Stimulated activated CD8-positive, alpha-beta memory T cell treated with anti-CD3 and anti-CD28 coated beads, Interleukin-7, amount 100 ng/mL, for 48 hours (primary cell): Measurements from ENCODE around the gene EPB41L4A.
"Not testable (repeated sequence)": the region's sequence is repeated elsewhere in the genome, so short reads cannot be mapped to it uniquely, and the experiment has no call there.

Experiments used
- DNase-seq, 2 donors: peaks; one replicate each; pipeline ENCODE4 v3.0.0-alpha.2; 2020; ENCODE audit warnings: low read depth in 1 of 2; ENCODE audit errors: extremely low read depth in 1 of 2

Gene EPB41L4A

GRCh38 chr5:112217843-112218579 lies 201.1 kb downstream of the EPB41L4A start:
- no peak for DNase-seq

GRCh38 chr5:112216140-112216539 lies 202.9 kb downstream of the EPB41L4A start:
- DNase-seq: no peak

GRCh38 chr5:112210430-112211005 lies 208.6 kb downstream of the EPB41L4A start:
- DNase-seq: no peak

GRCh38 chr5:112208699-112209615 lies 210.1 kb downstream of the EPB41L4A start:
- DNase-seq: no peak

GRCh38 chr5:112208195-112208594 lies 210.9 kb downstream of the EPB41L4A start:
- DNase-seq: not testable (repeated sequence)

- DNase-seq: no peak
Observed at GRCh38 chr5:112205846-112206245, 213.2 kb downstream of the EPB41L4A start.

- no peak for DNase-seq
Observed at GRCh38 chr5:112203229-112203628, 215.8 kb downstream of the EPB41L4A start.

GRCh38 chr5:112202694-112203093 lies 216.4 kb downstream of the EPB41L4A start:
- DNase-seq: no peak

- DNase-seq: no peak
Observed at GRCh38 chr5:112201141-112201540, 217.9 kb downstream of the EPB41L4A start.

GRCh38 chr5:112200131-112200530 lies 218.9 kb downstream of the EPB41L4A start:
- DNase-seq: no peak

- no peak for DNase-seq
Observed at GRCh38 chr5:112196584-112196983, 222.5 kb downstream of the EPB41L4A start.

- DNase-seq: no peak
Observed at GRCh38 chr5:112195924-112196323, 223.2 kb downstream of the EPB41L4A start.

GRCh38 chr5:112192866-112193265 lies 226.2 kb downstream of the EPB41L4A start:
- no peak for DNase-seq

GRCh38 chr5:112192072-112192471 lies 227.0 kb downstream of the EPB41L4A start:
- no peak for DNase-seq

GRCh38 chr5:112189391-112189790 lies 229.7 kb downstream of the EPB41L4A start:
- DNase-seq: no peak

- no peak for DNase-seq
Observed at GRCh38 chr5:112186401-112186990, 232.6 kb downstream of the EPB41L4A start.

- no peak for DNase-seq
Observed at GRCh38 chr5:112183874-112184273, 235.2 kb downstream of the EPB41L4A start.

GRCh38 chr5:112183103-112183711 lies 235.9 kb downstream of the EPB41L4A start:
- DNase-seq: no peak

GRCh38 chr5:112179290-112179689 lies 239.8 kb downstream of the EPB41L4A start:
- no peak for DNase-seq

GRCh38 chr5:112174959-112175594 lies 244.0 kb downstream of the EPB41L4A start:
- no peak for DNase-seq
